GM23338 (cell line): Measurements from ENCODE around the gene CCN2. TPM values are rescaled to one million over a fixed set of nuclear protein-coding genes. Genes with fewer than 3 reads are reported as not detected.

Experiments used
- polyA plus RNA-seq: library from polyadenylated mRNA; unstranded; fragments of >200 nt; fragmentation: Nextera tagmentation; extraction: Ambion mirVana; gene quantifications from 2 replicates; pipeline ENCODE4 v1.2.1, GENCODE V29; 2016
- total RNA-seq: library from RNA; depleted of rRNA; stranded (reverse); fragments of >200 nt; shearing (Covaris generic); gene quantifications from 2 replicates; pipeline ENCODE4 v1.2.3, GENCODE V29; 2014; rRNA removed

Gene CCN2
- total and polyA plus RNA-seq, 2 experiments from 2014 or later: 128 to 159 TPM

Other genes starting within 250 kb of the CCN2 start
- gene OR2A4, start 250.0 kb downstream of the CCN2 start, total RNA-seq: not detected in 2 replicates
- not detected in 2 replicates for gene OR2A4, start 250.0 kb downstream of the CCN2 start, polyA plus RNA-seq
- gene CTAGE9, start 240.4 kb downstream of the CCN2 start, total RNA-seq: 0.10 TPM in 1 of 2 replicates, not detected in the other
- 0.13 TPM in 1 of 2 replicates, not detected in the other for gene CTAGE9, start 240.4 kb downstream of the CCN2 start, polyA plus RNA-seq
- 42.6 and 46.9 TPM in 2 replicates for gene ENPP1, start 143.4 kb downstream of the CCN2 start, total RNA-seq
- gene ENPP1, start 143.4 kb downstream of the CCN2 start, polyA plus RNA-seq: 14.5 and 17.3 TPM in 2 replicates